Kidney tubule cell (primary cell): Measurements from ENCODE around the gene MAML3.
A peak's percentile ranks its signal among the peaks of the same experiment; 100 is the strongest.
"Not testable (repeated sequence)": the region's sequence is repeated elsewhere in the genome, so short reads cannot be mapped to it uniquely, and the experiment has no call there.

Experiments used
- DNase-seq: peaks from one replicate; pipeline ENCODE4 v3.0.0-alpha.2; 2018; ENCODE audit warnings: low spot score

Gene MAML3

DNA sequence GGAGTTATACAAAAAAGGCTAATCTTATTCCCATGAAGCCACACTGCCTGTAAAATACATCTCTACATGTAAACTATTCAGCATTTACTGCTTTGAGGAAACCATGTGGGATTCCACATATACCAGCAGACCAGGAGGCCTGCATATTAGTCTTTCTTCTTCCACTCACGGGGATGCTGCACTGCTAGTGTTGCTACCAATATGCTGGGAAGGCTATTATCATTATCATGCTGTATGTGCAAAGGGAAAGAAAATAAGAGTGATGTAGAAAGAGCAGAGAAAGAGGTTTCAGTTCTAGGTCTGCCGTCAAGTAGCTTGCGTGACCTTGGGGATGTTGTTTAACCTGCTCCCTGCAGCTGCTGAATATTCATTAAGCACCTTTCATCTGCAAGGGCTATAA lies 427.4 kb downstream of the MAML3 start:
- no peak for DNase-seq

DNA sequence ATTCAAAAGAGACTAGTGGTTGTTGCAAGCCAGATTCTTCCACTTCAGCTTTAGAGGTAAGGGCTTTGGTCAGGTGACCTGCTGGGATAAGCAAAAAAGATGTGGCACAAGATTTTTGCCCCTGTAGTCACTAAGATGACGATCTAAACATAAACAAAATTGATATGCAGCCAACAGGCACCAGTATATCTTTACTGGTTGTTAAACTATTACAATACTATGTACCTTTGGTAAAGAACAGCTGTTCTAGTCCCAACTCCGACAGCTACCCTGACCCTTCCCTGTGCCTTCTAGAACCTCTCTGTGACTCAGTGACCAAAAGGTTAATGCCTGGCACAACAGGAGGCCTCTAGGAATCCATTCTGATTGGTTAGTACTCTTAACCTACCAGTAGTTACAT lies 428.7 kb downstream of the MAML3 start:
- no peak for DNase-seq

DNA sequence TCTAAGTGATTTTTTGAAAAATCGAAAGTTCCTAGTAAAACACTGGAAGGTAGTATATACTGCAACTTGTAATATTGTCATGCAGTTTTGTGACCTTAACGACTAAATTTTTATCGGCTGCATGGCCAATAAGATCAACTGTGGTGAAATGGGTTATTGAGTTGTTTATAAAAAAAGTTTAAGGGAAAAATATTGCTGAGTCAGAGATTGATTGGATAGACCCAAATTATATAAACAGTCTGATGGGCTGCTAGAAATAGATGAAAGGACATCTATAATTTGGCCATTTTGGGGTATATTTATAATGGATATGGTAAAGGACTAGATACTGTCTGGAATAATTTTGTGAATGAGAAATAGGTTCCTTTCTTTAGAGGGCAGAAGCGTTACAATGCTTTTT lies 432.2 kb downstream of the MAML3 start:
- no peak for DNase-seq

DNA sequence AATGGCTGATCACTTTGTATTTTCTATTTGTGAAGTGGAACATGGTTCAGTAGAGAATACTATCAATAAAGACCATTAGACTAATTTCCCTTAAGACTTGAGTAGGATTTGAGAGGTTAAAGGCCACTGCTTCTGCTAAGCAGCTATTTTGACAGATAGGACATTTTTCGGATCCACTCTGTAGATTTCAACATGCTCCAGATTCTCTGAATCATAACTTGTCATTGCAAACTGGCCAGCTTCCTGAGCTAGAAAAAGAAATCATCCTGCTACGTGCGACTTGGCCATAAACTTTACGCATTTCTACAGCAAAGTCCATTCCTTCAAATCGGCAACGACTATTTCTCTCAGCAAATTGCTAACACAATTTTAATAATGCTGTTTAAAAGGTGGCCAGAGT lies 433.2 kb downstream of the MAML3 start:
- no peak for DNase-seq

DNA sequence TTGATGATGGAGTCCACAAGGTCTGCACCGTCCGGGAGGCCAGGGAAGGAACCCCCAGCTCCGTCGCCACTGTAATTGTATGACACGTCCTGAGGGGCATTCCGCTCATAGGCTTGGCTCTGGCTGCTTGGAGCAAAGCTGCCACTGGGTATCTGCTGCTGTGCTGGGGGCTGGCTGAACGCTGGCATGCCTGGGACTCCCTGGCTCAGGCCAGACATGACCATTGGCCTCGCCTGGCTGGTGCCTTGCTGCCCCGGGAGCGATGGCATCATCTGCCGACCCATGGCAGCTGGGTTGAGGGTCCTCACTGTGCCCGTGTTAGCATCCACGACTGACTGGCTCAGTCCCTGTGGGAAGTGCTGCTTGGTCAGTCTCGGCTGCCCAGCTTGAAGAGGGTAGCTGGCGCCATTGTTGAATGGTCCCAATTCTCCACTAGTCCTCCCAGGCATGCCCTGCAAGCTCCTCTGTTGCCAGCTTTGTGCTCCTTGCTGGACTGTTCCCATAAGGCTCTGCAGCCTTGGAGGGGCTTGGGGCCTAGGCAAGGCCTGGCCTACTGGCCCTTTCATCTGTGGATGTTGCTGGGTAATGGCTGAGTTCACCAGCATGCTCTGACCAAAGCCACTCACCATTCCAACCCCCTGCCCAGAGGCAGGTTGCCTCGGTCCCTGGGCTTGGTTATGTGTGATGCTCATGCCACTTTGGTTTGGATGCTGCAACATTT lies 434.4 kb downstream of the MAML3 start:
- no peak for DNase-seq

DNA sequence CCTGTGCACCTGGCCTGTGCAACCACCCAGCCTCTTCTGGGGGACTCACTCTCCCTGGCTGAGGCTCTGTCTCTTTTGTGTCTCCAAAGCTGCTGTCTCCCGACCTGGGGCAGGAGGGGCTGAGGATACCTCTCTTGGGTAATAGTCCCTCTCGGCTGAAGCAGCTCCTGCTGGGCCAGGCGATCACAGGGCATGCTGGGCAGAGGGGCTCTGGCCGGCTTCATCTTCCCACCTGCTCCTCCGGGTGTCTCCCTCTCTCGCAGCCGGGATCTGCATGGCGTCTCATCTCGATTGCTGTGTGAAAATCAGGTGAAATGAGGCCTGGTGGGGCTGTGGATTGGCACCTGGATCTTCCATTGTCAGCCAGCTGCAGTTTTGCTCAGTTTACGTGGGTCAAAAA lies 435.2 kb downstream of the MAML3 start:
- DNase-seq: no peak

DNA sequence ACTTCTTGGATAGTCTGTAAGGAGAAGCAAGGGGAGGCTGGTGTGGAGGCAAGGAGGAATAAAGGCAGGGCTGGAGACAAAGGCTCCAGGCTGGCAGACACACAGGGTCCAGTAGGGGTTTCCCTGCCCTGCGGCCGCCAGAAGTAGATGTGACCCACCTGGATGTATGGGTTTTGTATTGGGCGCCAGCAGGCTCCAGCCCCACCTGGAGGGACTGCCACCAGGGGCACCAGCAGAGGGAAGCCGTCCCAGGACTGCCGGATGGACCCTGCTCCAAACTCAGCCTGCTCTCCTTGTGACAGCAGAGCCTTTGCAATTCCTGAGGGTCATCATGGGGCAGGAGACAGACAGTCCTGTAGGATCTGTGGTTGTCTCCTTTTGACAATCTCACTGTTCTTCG lies 435.6 kb downstream of the MAML3 start:
- DNase-seq: no peak

DNA sequence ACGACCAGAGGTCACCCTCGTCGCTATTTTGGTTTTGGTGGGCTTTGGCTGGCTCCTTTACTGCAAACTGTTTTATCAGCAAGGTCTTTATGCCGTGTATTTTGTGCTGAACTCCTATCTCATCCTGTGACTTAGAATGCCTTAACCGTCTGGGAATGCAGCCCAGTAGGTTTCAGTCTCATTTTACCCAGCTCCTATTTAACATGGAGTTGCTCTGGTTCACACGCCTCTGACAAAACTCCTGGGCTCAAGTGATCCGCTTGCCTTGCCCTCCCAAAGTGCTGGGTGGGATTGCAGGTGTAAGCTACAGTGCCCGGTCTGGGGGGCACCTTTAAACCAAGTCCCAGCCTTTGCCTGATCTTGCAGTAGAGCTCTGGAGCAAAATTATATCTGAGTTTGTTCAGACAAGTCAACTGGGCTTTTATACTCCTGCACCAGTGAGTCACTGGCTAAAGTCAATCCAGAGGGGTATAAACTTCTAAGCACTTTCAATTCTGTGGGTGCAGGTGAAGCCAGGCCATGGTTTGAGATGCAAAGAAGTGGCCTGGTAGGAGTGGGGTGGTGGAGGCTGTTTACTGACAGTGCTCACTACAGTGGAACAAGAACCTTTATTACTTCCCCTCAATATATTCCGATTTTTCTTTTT lies 438.1 kb downstream of the MAML3 start:
- DNase-seq: no peak

DNA sequence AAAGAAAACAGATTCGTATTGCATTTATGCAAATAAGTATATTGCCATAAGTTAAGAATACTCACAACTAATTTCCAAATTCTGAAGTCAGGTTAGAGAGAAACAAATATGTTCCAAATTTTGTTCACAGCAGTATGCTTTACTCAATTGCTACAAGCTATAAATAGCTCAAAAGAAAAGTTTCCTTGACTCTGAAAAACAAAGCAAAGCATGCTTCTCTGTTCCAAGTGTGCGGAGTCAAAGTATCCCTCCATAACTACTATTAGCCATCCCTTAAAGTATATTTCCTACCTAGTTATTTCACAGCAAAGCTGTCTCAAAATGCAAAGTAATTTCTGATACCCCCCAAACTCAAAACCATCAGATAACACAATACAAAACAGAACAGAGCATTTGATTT lies 441.1 kb downstream of the MAML3 start:
- DNase-seq: no peak

DNA sequence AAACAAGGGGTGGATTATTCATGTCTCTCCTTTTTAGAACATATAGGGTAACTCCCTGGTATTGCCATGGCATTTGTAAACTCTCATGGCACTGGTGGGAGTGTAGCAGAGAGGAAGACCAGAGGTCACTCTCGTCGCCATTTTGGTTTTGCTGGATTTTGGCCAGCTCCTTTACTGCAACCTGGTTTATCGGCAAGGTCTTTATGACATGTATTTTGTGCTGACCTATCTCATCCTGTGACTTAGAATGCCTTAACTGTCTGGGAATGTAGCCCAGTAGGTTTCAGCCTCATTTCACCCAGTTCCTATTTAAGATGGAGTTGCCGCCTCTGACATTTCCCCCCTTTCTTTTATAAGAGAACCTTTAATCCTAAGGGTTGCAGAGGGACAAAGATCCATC lies 442.5 kb downstream of the MAML3 start:
- DNase-seq: no peak

DNA sequence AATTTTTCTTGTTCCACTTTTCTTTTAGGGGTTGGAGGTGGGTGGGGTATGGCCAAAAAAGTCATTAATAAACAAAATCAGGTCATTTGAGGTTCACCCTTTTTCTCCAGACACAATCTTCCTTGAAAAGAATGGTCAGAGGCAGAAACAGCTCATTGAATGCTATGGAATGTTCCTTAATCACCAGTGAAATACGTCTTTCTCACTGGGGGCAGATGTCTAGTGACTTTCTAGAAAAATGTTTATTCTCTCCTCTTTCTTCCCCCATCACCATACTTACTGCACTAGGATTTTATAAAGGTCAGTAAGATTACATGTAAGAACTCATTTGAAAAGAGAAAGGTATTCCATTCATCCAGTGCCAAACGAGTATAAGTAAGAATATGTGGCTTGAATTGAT lies 443.9 kb downstream of the MAML3 start:
- no peak for DNase-seq

DNA sequence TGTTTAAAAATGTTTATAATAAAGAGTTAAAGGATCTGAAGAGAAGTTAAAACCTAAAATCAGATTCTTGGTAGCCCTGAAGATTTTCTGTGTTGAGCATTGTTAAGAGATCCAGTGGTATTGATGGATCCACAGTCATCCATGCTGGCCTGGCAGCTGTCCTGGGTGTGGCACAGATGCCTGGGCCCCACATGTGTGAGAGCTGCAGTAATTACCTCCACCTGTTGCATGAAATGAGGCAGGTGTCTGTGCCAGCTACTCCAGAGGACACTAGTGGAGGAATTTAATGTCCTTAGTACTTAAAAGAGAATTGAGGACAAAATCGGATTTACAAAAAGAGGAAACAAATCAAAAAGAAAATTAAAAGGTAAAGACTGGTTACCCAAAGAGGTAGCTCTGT lies 444.3 kb downstream of the MAML3 start:
- DNase-seq: no peak

DNA sequence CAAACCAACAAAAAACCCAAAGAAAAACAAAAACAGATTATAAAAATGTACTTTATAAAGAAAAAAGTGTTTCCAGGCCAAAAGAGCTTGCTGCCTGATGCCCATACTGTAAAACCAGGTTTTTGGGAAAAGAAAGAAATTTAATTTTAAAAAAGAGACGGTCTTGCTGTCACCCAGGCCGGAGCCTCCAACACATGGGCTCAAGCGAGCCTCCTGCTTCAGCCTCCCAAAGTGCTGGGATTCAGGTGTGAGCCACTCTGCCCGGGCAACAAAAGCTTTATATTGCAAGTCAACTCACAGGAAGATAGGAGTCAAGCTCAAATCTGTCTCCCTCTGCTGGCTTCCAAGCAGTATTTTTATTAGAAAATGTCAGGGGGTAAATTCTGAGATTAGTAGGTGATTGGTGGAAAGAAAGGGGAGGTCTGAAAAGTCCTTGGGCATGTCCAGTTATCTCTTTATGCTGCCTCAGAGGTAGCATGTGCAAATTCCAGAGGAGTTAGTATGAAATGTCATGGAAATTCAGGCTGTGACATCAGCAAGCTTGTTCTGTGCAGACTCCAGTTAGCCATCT lies 449.0 kb downstream of the MAML3 start:
- peak; percentile 4 for DNase-seq

DNA sequence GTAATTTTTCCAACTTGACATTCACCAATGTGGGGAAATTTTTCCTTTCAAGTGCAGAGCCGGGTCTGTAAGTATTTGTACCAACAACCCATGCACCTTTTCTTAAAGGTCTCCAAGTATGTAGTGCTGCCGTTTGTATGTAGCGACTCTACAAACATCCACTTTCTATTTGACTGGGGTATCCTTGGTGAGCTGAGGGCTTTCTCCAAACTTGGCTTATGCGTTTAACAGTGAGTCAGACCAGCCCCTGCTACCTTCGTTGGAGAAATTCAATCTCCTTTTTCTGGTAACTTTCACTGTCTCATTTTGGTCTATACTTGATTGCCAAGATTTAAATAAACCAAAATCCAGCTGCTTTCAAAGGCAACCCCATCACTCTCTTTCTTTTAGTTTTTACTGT lies 453.4 kb downstream of the MAML3 start:
- no peak for DNase-seq

DNA sequence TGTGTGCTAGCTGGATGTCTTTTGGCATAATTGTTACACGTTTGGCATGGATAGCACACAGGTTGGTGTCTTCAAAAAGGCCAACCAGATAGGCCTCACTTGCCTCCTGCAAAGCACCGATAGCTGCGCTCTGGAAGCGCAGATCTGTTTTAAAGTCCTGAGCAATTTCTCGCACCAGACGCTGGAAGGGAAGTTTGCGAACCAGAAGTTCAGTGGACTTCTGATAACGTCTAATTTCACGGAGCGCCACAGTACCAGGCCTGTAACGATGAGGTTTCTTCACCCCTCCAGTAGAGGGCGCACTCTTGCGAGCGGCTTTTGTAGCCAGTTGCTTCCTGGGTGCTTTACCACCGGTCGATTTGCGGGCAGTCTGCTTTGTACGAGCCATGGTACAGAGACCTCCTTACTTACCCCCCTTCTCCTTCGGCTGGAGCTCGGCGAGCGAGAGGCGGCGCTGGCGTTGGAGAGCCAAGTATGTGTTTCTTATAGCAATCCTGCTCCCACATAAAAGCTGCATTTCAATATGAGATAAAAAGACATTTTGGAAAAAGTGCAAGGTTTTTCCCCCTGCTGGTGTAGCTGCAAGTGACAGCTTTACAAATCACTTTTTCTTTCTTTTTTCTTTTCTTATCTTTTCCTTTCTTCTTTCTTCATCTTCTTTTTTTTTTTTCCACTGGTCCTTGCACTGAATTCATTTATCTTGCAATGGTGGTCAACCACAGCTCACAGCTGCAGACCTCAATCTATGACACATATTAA lies 455.6 kb downstream of the MAML3 start:
- DNase-seq: not testable (repeated sequence)

DNA sequence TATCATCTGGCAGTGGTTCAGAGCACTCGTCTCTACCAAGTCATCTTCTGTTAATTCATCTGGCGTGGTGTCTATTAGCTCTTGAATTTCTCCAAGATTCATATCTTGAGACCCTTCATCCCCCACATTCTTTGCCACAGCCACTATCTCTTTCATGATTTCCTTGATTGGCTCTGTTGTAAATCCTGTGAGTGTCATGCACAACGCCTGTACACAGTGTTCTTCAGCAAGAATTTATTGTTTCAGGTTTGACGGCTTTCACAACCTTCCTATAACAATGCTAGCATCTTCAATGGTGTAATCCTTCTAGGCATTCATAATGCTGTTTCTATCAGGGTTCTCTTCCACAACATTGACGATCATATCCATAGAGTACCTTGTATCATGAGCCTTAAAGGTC lies 457.5 kb downstream of the MAML3 start:
- no peak for DNase-seq

DNA sequence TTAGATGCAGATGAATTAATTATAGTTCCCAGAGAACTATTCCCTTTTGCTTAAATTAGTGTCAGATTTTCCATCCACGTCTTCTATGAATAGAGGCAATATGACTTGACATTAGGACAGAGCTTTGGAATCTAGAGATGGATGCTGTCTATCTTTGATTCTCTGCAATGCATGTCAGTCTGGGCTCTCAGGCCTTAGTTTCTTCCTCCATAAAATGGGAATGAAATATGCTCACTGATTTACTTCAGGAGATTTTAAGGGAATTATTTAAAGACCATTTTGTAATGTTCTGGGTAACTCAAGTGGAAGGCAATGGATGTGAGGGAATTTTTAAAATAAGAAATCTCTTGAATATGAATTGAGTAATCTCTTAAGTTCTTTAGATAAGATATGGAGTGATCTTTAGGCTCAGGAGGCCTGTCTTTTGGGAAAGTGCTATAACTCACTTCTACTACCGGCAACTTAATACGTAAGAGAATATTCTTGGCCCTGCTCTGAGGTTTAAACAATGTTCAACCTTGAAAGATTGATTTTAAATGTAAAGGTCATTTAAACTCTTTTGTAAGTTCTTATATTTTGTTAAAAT lies 459.4 kb downstream of the MAML3 start:
- no peak for DNase-seq

DNA sequence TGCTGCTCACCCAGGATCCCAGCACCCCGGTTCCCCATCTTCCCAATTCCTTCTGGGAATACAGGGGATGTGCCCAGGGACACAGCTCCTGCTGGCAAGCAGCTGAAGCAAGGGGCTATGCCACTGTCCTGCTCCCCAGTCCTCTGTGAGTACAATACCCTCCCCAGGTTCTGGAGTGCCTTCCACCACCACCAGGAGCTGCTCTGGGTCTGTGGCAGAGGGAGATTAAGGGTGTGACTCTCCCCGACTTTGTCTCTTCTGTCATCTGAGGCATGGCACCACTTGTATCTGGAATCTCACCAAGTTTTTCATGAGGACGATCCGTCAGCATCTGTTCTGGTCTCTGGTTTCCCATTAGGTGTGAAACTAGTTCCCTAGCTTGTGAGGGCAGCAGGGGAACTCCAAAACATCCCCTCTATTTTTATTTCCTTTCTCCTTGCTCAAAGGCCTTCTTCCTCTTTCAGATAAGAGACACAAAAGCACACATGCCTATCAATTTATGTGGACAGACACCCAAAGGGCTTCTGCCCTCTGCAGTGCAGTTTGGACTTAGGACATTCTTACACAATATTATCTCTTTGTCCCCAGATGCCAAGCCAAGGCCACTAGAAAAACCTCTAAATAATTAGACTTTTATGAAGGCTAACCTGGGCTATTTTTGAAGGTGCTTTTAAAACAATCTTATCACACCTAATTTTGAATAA lies 461.5 kb downstream of the MAML3 start:
- no peak for DNase-seq

DNA sequence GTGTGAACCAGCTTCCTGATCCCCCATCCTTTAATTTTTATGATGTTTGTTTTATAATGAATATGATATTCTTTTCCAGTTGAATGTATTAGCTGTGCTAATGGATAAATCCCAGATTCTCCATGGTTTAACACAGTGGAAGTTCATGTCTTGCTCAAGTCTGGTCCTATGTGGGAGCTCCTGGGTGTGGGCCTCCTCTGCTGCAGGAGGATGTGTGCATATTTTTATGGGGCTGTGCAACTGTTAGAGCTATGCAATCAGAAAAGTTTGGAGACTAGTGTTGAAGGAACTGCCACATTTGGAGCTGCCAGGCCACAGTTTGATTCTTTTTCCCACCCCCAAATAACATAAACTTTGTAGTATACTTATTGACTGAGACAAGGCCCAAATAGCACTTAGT lies 463.6 kb downstream of the MAML3 start:
- DNase-seq: no peak

DNA sequence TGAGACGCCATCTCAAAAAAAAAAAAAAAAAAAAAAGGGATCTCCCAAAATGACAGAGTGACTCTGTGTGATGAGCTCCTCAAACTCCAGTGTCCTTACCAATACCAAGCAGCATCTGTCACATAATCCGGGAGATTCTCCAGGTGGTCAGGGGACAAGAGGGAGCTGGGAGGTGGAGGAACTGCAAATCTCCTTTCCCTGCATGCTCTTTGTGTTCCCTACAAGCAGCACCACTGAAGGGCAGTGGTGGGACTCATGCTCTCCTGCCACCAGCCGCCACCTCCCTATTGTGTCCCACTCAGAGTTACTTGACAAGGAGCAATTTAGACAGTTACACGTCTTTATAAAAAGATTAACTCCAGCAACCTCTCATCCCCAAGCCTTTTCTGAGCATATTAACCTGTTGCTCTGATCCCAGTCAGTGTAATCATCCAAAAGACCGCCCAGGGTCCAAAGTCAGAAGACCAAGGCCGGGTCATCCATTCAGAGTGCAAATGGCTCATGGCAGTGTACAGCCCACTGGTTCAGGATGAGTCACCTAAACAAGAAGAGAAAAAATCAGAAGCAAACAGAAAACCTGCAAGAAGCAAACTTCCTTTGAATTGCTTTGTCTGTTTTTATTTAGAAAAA lies 464.8 kb downstream of the MAML3 start:
- DNase-seq: peak; percentile 48

DNA sequence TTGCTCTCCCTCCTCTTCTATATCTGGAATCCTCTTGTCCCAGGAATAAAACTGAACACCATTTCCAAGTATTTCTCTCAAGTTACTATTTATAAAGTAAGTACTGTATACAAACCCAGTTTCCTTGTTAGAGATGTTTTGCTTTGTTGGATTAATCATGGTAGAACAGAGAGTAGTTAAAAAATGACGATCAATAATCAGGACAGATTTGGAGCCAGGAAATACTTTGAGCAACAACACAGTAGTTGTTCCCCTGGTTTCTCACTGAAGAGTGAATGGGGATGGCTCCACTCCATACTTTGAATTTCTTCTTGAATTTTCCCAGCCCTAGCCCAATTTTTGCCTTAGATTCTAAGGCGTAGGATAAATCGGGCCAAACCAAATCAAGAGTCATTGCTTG lies 467.0 kb downstream of the MAML3 start:
- DNase-seq: no peak

DNA sequence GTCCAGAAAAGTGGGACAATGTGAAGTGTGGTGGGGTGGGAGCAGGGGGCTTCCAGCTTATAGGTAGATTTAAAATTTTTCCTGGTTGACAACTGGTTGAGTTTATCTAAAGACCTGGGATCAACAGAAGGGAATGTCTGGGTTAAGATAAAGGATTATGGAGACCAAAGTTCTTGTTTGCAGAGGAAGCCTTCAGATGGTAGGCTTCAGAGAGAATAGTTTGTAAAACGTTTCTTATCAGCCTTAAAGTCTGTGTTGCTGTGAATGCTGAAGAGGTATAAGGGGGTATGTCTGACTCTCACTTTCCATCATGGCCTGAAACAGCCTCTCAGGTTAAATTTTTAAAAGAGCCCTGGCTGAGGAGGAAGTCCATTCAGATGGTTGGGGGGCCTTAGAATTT lies 467.9 kb downstream of the MAML3 start:
- DNase-seq: no peak
